Amygdala (tissue), 56 donors: ENCODE results near the gene SELENOM.
"Not testable (repeated sequence)": the region's sequence is repeated elsewhere in the genome, so short reads cannot be mapped to it uniquely, and the experiment has no call there.

Experiments used
- DNase-seq, 56 donors: peaks; one replicate each; lab custom pipeline; 2025; lab: John Stamatoyannopoulos, UW

SELENOM gene

GRCh38 chr22:31106731-31107177 is 614 bp downstream of the SELENOM start:
- DNase-seq: peak in 2 of 56 donors; percentile 28 to 52

- no peak for DNase-seq
Observed at GRCh38 chr22:31106001-31106571, 1.3 kb downstream of the SELENOM start.

GRCh38 chr22:31105282-31105929 is 2.0 kb downstream of the SELENOM start:
- DNase-seq: no peak

- DNase-seq: no peak
Observed at GRCh38 chr22:31104869-31105268, 2.5 kb downstream of the SELENOM start.

- DNase-seq: peak in 8 of 56 donors; percentile 8 to 45 (median 22)
Observed at GRCh38 chr22:31103899-31104694, 3.3 kb downstream of the SELENOM start.

GRCh38 chr22:31103111-31103510 is 4.3 kb downstream of the SELENOM start:
- no peak for DNase-seq

- no peak for DNase-seq
Observed at GRCh38 chr22:31102441-31103081, 4.8 kb downstream of the SELENOM start.

GRCh38 chr22:31100762-31101525 is 6.4 kb downstream of the SELENOM start:
- no peak for DNase-seq

GRCh38 chr22:31099841-31100761 is 7.3 kb downstream of the SELENOM start:
- no peak for DNase-seq

- no peak for DNase-seq
Observed at GRCh38 chr22:31099386-31099785, 8.0 kb downstream of the SELENOM start.

GRCh38 chr22:31098632-31099110 is 8.7 kb downstream of the SELENOM start:
- peak in 3 of 56 donors; percentile 25 to 53 (median 37) for DNase-seq

- DNase-seq: no peak
Observed at GRCh38 chr22:31097941-31098631, 9.3 kb downstream of the SELENOM start.

- not testable (repeated sequence) for DNase-seq
Observed at GRCh38 chr22:31097539-31097938, 9.8 kb downstream of the SELENOM start.

GRCh38 chr22:31096657-31097279 is 10.6 kb downstream of the SELENOM start:
- DNase-seq: no peak

GRCh38 chr22:31095637-31096249 is 11.6 kb downstream of the SELENOM start:
- no peak for DNase-seq

- no peak for DNase-seq
Observed at GRCh38 chr22:31094741-31095140, 12.6 kb downstream of the SELENOM start.

- peak in 32 of 56 donors; percentile 16 to 72 (median 43) for DNase-seq
Observed at GRCh38 chr22:31094021-31094551, 13.3 kb downstream of the SELENOM start.
